HG03045 (cell line): ENCODE measurements around the gene ST7.

Source experiments
- ATAC-seq: cut with Tn5 transposase; IDR thresholded peaks from one replicate; pipeline ENCODE4 v1.9.1; 2021; ENCODE audit warnings: mild to moderate bottlenecking, moderate library complexity; ENCODE audit not compliant: unreplicated experiment

ST7 gene

DNA sequence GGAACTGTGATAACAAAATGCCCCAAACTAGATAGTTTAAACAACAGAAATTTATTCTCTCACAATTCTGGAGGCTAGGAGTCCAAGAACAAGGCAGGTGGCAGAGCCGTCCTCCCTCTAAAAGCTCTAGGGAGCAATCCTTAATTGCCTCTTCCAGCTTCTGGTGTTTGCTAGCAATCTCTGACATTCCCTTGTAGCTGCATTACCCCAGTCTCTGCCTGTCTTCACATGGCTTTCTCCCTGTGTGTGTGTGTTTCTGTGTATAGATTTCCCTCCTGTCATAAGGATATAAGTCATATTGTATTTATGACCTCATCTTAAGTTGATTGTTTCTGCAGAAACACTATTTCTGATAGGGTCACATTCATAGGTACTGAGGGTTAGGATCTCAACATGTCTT, 192.0 kb downstream of the ST7 start:
- ATAC-seq = no peak

DNA sequence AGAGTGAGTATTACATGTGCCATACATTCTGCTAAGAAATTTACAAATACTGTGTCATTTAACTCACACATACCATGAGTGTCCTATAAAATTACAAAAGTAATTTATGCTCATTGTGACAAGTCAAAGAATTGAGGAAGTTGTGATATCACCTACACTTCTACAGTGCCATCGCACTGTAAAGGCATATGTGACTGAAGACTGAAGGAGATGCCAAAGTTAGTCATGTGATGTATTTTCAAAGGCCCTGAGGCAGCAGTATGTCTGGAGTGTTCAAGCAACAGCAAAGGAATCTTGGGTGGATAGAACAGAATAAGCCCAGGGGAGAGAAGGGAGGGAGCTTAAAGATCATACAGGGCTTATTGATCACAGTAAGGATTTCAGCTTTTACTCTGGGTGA, 192.8 kb downstream of the ST7 start:
- ATAC-seq = no peak

DNA sequence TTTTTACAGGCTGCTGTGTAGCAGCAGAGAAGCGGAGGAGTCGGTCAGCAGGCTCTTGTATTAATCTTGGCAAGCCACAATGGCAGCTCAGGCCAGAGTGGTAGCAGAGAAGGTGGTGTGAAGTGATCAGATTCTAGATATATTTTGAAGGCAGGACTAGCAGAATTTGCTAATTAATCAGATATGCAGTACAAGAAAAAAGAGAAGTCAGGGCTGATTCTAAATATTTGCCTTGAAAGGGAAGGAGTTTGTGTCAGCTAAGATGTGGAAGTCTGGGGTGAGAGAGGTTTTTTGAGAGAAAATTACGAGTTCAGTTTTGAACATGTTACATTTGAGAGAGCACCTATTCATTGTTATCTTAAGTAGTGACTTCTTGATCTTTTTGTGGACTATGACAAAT, 193.2 kb downstream of the ST7 start:
- no peak for ATAC-seq

- no peak for ATAC-seq
These were observed 195.7 kb downstream of the ST7 start for GRCh38 chr7:117148971-117149370.

- ATAC-seq = no peak
These were observed 196.4 kb downstream of the ST7 start for GRCh38 chr7:117149692-117150091.

DNA sequence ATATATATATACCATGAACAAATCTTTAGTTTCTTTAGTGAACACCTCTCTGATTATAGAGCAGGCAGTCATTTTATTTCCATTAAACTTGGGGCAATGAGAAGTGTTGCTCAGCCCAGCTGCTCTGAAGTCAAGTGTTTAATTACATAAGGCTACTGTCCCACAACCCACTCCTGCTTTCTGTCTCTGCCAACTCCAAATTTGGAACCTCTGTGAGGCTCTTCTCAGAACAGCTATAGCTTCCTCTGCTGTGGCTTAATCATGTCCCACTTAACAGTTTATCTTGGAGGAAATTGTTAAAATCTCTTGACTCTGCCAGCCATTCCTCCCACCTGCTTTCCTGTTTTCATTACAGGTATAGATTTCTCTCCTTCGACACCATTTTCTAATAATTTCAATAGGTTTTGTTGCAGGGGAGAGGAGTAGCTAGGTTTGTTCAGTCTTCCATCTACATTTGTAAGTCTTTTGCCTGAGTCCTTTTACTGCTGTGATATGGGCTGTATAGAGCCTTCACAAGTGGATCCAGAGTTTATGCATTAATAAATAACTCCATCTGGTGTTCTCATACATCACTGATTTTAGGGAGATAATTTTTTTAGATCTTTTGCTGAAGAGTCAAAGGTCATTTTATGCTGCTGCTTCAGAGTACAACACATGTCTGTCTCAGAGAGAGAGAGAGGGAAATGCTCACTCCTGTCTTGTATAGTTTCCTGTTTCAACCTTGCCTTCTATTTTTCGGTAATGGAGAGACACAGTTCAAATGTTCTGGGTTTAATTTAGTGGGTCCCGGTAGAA, 199.1 kb downstream of the ST7 start:
- no peak for ATAC-seq

GRCh38 chr7:117153016-117153545, 199.8 kb downstream of the ST7 start:
- no peak for ATAC-seq

- ATAC-seq = no peak
These were observed 201.4 kb downstream of the ST7 start for GRCh38 chr7:117154721-117155120.

DNA sequence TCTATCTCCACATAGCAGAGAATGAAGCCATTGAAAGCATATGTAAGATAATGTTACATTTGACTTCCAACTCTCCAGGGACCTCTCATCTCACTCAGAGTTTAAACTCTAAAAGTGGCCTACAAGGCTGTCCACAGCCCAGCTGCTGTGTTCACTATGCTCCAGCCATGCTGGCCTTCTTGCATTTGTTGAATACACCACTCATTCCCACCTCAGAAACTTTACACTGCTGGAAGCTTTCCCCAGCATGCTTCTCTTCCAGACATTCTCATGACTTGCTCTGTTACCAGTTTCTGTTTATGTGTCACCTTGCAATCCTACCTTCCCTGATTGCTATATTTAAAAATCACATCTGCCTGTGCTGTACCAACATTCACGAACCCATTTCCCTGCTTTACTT, 202.4 kb downstream of the ST7 start:
- ATAC-seq = no peak

DNA sequence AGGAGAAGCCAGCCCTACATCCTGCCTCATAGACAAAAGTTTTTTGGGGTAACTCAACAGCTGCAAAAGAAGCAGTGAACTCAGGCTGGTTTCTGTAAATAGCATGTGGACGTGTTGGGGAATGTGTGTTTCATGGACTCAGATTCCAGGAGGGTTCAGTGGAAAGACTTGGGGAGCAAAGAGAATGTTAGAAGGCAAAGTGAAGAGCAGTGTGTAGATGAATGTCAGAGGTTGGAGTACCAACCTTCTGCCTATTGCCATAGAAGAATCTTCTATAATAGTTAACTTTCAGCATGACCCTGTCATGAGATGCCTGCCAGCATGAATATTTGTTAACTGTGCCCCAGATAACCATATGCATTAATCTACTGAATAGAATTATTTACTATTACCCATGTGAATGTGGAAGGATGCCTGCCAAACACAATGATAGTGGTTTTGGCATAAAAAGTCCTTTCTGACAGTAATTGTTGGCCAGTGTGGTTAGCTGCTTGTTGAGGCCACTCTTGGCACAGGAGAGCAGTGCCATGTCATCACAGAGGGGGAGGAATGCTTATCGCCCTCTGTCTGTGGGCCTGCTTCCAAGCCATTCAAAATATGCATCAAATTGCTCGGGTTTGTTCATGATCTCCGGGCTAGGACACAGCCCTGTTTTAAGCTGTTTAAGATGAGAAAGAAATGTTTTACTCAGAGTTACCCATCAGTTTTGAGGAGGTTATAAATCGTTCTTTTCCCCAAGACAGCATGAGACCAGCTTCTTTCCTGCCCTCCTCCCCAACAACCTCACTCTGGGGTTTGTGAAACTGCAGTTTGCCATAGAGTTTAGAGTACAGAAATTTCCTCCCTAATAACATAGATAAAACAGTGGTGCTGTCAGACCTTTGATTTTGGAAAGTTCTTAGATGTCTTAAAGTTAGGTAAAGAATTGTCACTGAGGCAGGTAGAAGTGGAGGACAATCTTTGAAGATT, 204.2 kb downstream of the ST7 start:
- ATAC-seq = no peak

- ATAC-seq = no peak
These were observed 205.8 kb downstream of the ST7 start for GRCh38 chr7:117158941-117159697.

GRCh38 chr7:117163101-117163500, 209.8 kb downstream of the ST7 start:
- ATAC-seq = no peak

GRCh38 chr7:117164620-117165019, 211.3 kb downstream of the ST7 start:
- no peak for ATAC-seq

DNA sequence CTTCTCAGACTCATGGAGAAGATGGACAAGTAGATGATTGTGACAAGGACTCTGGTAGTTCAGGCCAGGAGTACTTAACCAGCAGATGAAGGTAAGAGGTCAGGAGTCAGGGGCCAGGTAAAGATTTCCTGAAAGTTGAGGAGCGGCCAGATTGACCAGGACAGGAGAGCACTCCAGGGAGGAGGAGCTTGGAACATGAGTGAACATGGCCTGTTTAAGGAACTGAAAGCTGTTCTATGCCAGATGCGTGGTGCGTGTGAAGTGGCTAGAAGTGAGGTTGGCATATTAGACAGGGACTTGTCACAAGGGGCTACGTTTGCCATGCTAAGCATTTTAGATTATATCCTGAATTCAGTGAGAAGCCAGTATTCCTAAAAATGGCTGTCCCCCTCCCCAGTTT, 212.4 kb downstream of the ST7 start:
- no peak for ATAC-seq

GRCh38 chr7:117169907-117170306, 216.6 kb downstream of the ST7 start:
- ATAC-seq = no peak

GRCh38 chr7:117171106-117171505, 217.8 kb downstream of the ST7 start:
- ATAC-seq = no peak

DNA sequence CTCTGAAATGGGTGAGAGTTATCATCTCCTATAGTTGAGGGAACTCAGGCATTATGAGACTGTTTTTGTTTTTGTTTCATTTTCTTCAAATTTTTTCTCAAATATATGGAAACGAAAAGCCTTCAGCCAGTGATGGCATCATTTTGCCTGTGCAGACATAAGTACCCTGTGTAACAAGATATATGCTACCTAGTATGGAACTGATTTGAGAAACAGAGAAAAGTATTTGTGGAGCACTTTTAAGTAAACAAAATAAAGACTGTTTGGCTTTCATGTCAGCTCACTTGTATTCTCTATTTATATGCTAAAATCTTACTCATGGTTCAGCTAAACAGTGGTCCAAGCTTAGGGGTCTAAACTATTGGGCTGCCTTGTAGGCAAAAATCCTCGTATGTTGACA, 219.0 kb downstream of the ST7 start:
- no peak for ATAC-seq

- no peak for ATAC-seq
These were observed 219.9 kb downstream of the ST7 start for GRCh38 chr7:117173035-117173770.

- no peak for ATAC-seq
These were observed 222.9 kb downstream of the ST7 start for GRCh38 chr7:117176206-117176605.

DNA sequence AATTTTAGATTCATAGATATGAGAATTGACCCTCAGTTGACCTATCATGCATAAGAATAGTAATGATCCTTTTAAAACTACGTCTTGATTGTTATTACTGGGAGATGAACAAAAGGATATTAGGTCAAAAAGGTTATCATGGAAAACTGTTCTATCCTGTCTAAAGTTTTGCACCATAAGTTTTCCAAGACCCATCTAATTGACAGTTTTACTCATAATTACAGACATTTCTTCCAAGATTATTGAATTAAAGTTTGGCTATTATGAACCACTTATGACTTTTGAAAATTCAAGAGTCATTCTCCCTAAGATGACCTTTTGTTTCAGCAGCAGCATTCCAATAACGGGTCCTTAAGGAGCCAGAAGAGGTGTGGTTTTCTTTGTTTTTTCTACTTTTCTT, 225.3 kb downstream of the ST7 start:
- ATAC-seq = no peak
